CD4-positive, alpha-beta T cell treated with Interleukin-4 for 4 hours (primary cell): ENCODE results near the gene TOR1AIP2.
"Not testable (repeated sequence)": the region's sequence is repeated elsewhere in the genome, so short reads cannot be mapped to it uniquely, and the experiment has no call there.

Experiments used
- DNase-seq: peaks from one replicate; pipeline ENCODE4 v3.0.0-alpha.2; 2020

The TOR1AIP2 gene

GRCh38 chr1:179875596-179876299, 1.9 kb downstream of the TOR1AIP2 start:
- DNase-seq: no peak

- DNase-seq: no peak
Measured at GRCh38 chr1:179873438-179873851, 4.2 kb downstream of the TOR1AIP2 start.

- no peak for DNase-seq
Measured at GRCh38 chr1:179872558-179872957, 5.0 kb downstream of the TOR1AIP2 start.

- no peak for DNase-seq
Measured at GRCh38 chr1:179871940-179872339, 5.7 kb downstream of the TOR1AIP2 start.

- DNase-seq: no peak
Measured at GRCh38 chr1:179870870-179871269, 6.7 kb downstream of the TOR1AIP2 start.

GRCh38 chr1:179867493-179868330, 9.9 kb downstream of the TOR1AIP2 start:
- peak; percentile 45 for DNase-seq

GRCh38 chr1:179866616-179867015, 11.0 kb downstream of the TOR1AIP2 start:
- DNase-seq: no peak

- no peak for DNase-seq
Measured at GRCh38 chr1:179865377-179865776, 12.2 kb downstream of the TOR1AIP2 start.

GRCh38 chr1:179860652-179861051, 17.0 kb downstream of the TOR1AIP2 start:
- DNase-seq: no peak

GRCh38 chr1:179857009-179857408, 20.6 kb downstream of the TOR1AIP2 start:
- no peak for DNase-seq

- DNase-seq: no peak
Measured at GRCh38 chr1:179856296-179856695, 21.3 kb downstream of the TOR1AIP2 start.

- not testable (repeated sequence) for DNase-seq
Measured at GRCh38 chr1:179855831-179856230, 21.8 kb downstream of the TOR1AIP2 start.

- no peak for DNase-seq
Measured at GRCh38 chr1:179853102-179853501, 24.5 kb downstream of the TOR1AIP2 start.

GRCh38 chr1:179848233-179848632, 29.4 kb downstream of the TOR1AIP2 start:
- no peak for DNase-seq

- no peak for DNase-seq
Measured at GRCh38 chr1:179840107-179840506, 37.5 kb downstream of the TOR1AIP2 start.

- not testable (repeated sequence) for DNase-seq
Measured at GRCh38 chr1:179836686-179837445, 40.7 kb downstream of the TOR1AIP2 start.

- peak; percentile 16 for DNase-seq
Measured at GRCh38 chr1:179831852-179832699, 45.5 kb downstream of the TOR1AIP2 start.

- DNase-seq: no peak
Measured at GRCh38 chr1:179831225-179831624, 46.4 kb downstream of the TOR1AIP2 start.

- no peak for DNase-seq
Measured at GRCh38 chr1:179828554-179829110, 49.0 kb downstream of the TOR1AIP2 start.

GRCh38 chr1:179826626-179827280, 50.9 kb downstream of the TOR1AIP2 start:
- DNase-seq: no peak

- no peak for DNase-seq
Measured at GRCh38 chr1:179825798-179826460, 51.7 kb downstream of the TOR1AIP2 start.
